GM20000 (cell line): ENCODE data around the gene RNF114.

ENCODE experiments used
- DNase-seq: peaks from one replicate; pipeline ENCODE4 v3.0.0; 2012; ENCODE audit warnings: low spot score
- CTCF ChIP-seq: IDR thresholded peaks from 2 replicates; pipeline ENCODE4 v1.5.1; 2012; ENCODE audit warnings: mild to moderate bottlenecking, control low read depth; ENCODE audit errors: extremely low read depth, missing control alignments

Gene RNF114

DNA sequence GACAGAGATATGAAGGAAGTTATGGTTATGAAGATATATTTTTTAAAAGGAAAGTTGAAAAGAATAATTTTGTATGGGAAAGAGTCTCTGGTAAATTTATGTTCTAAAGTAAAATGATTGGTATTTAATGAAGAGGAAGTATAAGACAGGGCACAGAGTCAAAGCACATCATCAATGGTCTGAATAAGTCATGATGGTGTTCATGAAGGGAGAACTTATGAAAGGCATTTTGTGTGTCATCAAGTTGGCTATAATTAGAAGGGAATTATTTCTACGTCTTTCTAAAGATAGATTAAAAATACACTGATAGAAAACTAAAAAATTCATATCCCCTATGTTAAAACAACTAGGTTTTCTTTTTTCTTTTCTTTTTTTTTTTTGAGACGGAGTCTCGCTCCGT is 25.2 kb downstream of the RNF114 start:
- no peak for TF ChIP-seq CTCF
- DNase-seq, result no peak

GRCh38 chr20:49964964-49965780 is 29.0 kb downstream of the RNF114 start:
- TF ChIP-seq CTCF, result peak; percentile 36
- DNase-seq, result peak; percentile 62

GRCh38 chr20:49965781-49966305 is 29.6 kb downstream of the RNF114 start:
- no peak for TF ChIP-seq CTCF
- DNase-seq, result no peak

DNA sequence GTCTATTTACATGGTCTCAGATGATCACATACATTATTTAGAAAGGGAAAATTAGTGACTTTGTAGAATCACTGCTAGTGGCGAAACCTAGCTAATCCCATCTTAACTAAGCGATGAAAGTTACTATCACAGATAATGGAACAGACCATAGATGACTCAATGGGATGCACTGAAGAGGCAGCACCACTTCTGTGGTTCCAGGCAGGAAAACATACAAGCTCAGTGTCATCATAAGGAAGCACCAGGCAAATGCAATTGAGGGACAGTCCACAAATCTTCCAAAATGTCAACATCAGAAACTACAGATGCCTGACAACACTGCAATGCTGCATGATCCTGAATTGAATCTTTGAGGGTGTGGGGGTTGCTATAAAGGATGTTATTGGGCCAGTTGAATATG is 30.7 kb downstream of the RNF114 start:
- DNase-seq, result no peak
- no peak for TF ChIP-seq CTCF

GRCh38 chr20:49969234-49969633 is 33.0 kb downstream of the RNF114 start:
- no peak for TF ChIP-seq CTCF

DNA sequence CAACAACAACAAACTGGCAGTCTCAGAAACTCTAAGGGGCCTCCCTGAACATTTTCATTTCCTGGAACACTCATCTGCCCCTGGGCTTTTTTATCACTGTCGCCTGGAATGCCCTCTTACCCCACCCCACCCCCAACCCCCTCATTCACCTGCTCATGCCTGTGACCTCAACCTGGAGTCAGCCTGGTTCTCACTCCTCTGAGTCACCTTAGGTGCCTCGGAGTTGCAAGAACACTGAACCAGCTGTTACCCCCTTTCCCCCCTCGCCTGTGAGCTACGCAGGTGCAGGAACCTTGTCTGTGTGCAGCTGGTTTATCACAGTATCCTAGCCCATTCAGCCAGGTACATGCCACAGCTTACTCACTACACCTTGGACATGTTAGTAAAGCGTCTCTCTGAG is 33.7 kb downstream of the RNF114 start:
- DNase-seq, result no peak
- no peak for TF ChIP-seq CTCF

More at GRCh38 chr20:49969234-49969633, 33.0 kb downstream of the RNF114 start:
- DNase-seq, result no peak

- no peak for DNase-seq
- TF ChIP-seq CTCF, result no peak
These were observed 34.3 kb downstream of the RNF114 start for GRCh38 chr20:49970498-49970897.
